ENCODE results near the gene MAPK1IP1L. TPM values are rescaled to one million over a fixed set of nuclear protein-coding genes. Genes with fewer than 3 reads are reported as not detected.

Gene MAPK1IP1L
- total and polyA plus RNA-seq, 2 experiments from 2014 or later = 72.4 to 162 TPM

DNA sequence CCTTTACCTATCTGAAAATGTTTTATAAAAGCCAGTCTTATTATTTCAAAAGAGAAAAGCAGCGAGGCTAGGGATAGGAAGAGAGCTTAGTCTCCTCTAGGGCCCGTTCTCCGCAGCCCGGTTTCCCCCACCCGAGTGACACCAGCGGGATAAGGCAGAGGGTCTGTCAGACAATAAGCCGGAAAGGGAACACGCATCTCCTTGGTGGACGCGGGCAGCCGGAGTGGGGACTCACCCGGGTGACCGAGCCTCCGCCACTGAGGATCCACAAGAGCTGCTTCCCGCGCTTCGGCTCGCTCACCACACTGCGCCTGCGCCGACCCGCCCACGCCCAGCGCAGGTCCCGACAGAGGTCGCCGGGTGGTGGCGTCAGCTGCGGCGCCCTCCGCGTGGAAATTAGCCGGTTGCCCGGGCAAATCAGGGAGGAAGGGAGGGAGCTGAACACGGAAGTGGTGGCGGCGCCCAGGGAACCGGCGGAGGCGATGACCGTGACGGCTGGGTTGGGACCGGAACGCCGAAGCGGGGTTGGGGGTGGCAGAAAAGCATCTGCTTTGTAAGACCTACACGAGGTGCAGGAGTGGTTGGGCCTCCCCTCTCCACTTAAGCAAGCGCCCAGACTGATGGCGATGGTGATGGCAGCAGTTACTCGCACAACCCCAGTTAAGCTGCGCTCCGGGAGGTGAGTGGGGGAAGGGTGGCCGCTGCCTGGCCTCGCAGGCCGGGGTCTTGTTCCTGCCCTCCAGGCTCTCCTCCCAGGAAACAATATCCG is 24.5 kb upstream of the MAPK1IP1L start, which contains the start of the genes SOCS4 and WDHD1:
TSS of gene SOCS4 (plus strand) at position 444 of the 769 bp plus-strand sequence. CDS start 15,806 bp downstream, outside the sequence.
TSS of gene WDHD1 (minus strand) at position 307 of the 769 bp plus-strand sequence. CDS start 312 bp downstream, outside the sequence.
- Histone ChIP-seq H3K36me3 (ENCODE audit: insufficient read depth) (0 out of 2 replicates have a peak, but pooled peaks cover 6% of the 10 kb centered on the region), H3K4me1 (ENCODE audit: insufficient read depth) (peaks cover 43% of the 10 kb centered on the region), H3K4me3 (peak within 1 kb of the TSS; percentile 94), H3K4me2 (peak within 1 kb of the TSS; percentile 99), H4K20me1 (replicated peaks; ENCODE audit: insufficient read depth) (peaks cover 4% of the 10 kb centered on the region), H3F3A (replicated peaks; ENCODE audit: low read depth) (peaks cover 19% of the 10 kb centered on the region; the same call in 1 of the 2 replicates), H3K79me2 (replicated peaks; ENCODE audit: insufficient read depth) (peaks cover 88% of the 10 kb centered on the region), H3K27me3 (ENCODE audit: insufficient read depth) (no peaks in the 10 kb centered on the region), H3K9me2 (ENCODE audit: insufficient read depth) (no peaks in the 10 kb centered on the region), H2AFZ (no peak within 1 kb of the TSS; the same call in 1 of the 2 replicates), H3K27ac (ENCODE audit: low read depth) (peak within 1 kb of the TSS; percentile 100)
- peaks cover 32% of the 10 kb centered on the region for H3K4me1 Mint-ChIP-seq
- peak; percentile 9; the same call in 1 of the 2 replicates for TF ChIP-seq NANOG (IDR thresholded peaks at IDR 0.05; ENCODE audit: borderline replicate concordance)
- TF ChIP-seq EZH2 (IDR thresholded peaks at IDR 0.05; ENCODE audit: low read depth, unreplicated experiment) = no peak
- TF ChIP-seq JUNB (IDR thresholded peaks at IDR 0.05; ENCODE audit: unreplicated experiment) = no peak
- peak; percentile 71 for TF ChIP-seq POLR2AphosphoS5 (IDR thresholded peaks at IDR 0.05; ENCODE audit: low read depth)
- TF ChIP-seq CREB1 (CRISPR knock-in tag; IDR thresholded peaks at IDR 0.05; ENCODE audit: low read depth) = peak; percentile 95
- TF ChIP-seq ZNF114 (CRISPR knock-in tag; IDR thresholded peaks at IDR 0.05) = peak; percentile 60; the same call in 1 of the 2 replicates
- no peak for TF ChIP-seq STAT1 (IDR thresholded peaks at IDR 0.05; ENCODE audit: unreplicated experiment)
- TF ChIP-seq, protein P1, sequence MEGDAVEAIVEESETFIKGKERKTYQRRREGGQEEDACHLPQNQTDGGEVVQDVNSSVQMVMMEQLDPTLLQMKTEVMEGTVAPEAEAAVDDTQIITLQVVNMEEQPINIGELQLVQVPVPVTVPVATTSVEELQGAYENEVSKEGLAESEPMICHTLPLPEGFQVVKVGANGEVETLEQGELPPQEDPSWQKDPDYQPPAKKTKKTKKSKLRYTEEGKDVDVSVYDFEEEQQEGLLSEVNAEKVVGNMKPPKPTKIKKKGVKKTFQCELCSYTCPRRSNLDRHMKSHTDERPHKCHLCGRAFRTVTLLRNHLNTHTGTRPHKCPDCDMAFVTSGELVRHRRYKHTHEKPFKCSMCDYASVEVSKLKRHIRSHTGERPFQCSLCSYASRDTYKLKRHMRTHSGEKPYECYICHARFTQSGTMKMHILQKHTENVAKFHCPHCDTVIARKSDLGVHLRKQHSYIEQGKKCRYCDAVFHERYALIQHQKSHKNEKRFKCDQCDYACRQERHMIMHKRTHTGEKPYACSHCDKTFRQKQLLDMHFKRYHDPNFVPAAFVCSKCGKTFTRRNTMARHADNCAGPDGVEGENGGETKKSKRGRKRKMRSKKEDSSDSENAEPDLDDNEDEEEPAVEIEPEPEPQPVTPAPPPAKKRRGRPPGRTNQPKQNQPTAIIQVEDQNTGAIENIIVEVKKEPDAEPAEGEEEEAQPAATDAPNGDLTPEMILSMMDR (conservative IDR thresholded peaks at IDR 0.05; ENCODE audit: low read depth in 2 of 2) = no peak
- TF ChIP-seq, protein P2, sequence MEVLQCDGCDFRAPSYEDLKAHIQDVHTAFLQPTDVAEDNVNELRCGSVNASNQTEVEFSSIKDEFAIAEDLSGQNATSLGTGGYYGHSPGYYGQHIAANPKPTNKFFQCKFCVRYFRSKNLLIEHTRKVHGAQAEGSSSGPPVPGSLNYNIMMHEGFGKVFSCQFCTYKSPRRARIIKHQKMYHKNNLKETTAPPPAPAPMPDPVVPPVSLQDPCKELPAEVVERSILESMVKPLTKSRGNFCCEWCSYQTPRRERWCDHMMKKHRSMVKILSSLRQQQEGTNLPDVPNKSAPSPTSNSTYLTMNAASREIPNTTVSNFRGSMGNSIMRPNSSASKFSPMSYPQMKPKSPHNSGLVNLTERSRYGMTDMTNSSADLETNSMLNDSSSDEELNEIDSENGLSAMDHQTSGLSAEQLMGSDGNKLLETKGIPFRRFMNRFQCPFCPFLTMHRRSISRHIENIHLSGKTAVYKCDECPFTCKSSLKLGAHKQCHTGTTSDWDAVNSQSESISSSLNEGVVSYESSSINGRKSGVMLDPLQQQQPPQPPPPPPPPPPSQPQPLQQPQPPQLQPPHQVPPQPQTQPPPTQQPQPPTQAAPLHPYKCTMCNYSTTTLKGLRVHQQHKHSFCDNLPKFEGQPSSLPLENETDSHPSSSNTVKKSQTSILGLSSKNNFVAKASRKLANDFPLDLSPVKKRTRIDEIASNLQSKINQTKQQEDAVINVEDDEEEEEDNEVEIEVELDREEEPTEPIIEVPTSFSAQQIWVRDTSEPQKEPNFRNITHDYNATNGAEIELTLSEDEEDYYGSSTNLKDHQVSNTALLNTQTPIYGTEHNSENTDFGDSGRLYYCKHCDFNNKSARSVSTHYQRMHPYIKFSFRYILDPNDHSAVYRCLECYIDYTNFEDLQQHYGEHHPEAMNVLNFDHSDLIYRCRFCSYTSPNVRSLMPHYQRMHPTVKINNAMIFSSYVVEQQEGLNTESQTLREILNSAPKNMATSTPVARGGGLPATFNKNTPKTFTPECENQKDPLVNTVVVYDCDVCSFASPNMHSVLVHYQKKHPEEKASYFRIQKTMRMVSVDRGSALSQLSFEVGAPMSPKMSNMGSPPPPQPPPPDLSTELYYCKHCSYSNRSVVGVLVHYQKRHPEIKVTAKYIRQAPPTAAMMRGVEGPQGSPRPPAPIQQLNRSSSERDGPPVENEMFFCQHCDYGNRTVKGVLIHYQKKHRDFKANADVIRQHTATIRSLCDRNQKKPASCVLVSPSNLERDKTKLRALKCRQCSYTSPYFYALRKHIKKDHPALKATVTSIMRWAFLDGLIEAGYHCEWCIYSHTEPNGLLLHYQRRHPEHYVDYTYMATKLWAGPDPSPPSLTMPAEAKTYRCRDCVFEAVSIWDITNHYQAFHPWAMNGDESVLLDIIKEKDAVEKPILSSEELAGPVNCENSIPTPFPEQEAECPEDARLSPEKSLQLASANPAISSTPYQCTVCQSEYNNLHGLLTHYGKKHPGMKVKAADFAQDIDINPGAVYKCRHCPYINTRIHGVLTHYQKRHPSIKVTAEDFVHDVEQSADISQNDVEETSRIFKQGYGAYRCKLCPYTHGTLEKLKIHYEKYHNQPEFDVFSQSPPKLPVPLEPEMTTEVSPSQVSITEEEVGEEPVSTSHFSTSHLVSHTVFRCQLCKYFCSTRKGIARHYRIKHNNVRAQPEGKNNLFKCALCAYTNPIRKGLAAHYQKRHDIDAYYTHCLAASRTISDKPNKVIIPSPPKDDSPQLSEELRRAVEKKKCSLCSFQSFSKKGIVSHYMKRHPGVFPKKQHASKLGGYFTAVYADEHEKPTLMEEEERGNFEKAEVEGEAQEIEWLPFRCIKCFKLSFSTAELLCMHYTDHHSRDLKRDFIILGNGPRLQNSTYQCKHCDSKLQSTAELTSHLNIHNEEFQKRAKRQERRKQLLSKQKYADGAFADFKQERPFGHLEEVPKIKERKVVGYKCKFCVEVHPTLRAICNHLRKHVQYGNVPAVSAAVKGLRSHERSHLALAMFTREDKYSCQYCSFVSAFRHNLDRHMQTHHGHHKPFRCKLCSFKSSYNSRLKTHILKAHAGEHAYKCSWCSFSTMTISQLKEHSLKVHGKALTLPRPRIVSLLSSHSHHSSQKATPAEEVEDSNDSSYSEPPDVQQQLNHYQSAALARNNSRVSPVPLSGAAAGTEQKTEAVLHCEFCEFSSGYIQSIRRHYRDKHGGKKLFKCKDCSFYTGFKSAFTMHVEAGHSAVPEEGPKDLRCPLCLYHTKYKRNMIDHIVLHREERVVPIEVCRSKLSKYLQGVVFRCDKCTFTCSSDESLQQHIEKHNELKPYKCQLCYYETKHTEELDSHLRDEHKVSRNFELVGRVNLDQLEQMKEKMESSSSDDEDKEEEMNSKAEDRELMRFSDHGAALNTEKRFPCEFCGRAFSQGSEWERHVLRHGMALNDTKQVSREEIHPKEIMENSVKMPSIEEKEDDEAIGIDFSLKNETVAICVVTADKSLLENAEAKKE (CRISPR knock-in tag; IDR thresholded peaks at IDR 0.05) = no peak
- TF ChIP-seq, protein P3, sequence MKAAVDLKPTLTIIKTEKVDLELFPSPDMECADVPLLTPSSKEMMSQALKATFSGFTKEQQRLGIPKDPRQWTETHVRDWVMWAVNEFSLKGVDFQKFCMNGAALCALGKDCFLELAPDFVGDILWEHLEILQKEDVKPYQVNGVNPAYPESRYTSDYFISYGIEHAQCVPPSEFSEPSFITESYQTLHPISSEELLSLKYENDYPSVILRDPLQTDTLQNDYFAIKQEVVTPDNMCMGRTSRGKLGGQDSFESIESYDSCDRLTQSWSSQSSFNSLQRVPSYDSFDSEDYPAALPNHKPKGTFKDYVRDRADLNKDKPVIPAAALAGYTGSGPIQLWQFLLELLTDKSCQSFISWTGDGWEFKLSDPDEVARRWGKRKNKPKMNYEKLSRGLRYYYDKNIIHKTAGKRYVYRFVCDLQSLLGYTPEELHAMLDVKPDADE (IDR thresholded peaks at IDR 0.05) = peak; percentile 68; the same call in 1 of the 2 replicates
- peak within 1 kb of the TSS; percentile 95 for H3K4me3 Mint-ChIP-seq
- peaks cover 17% of the 10 kb centered on the region for H3K36me3 Mint-ChIP-seq (ENCODE audit: low read depth)
- peak within 1 kb of the TSS; percentile 95 for H3K27ac Mint-ChIP-seq
- H3K27me3 Mint-ChIP-seq (ENCODE audit: insufficient read depth, low read depth, poor library complexity) = peaks cover 2% of the 10 kb centered on the region
- peak; percentile 87 for ATAC-seq
- H3K9me3 Mint-ChIP-seq = no peaks in the 10 kb centered on the region; the same call in 2 of the 3 replicates
- DNase-seq (ENCODE audit: low spot score) = peak; percentile 94

All from GM23338 (cell line).